H9 (cell line): ENCODE results near the gene NHSL2. TPM values are rescaled to one million over a fixed set of nuclear protein-coding genes. Genes with fewer than 3 reads are reported as not detected.

Experiments used
- DNase-seq: peaks from one replicate; pipeline ENCODE4 v3.0.0-alpha.2; 2017
- H2AFZ ChIP-seq: one replicate; pipeline ENCODE4 v1.6.1; 2013; ENCODE audit warnings: mild to moderate bottlenecking, low read length, control low read depth, moderate library complexity
- H2AK5ac ChIP-seq: 2 replicates; pipeline ENCODE4 v1.6.1; 2013; ENCODE audit warnings: low read length, control low read depth, mixed read lengths; ENCODE audit not compliant: insufficient read length
- H2BK120ac ChIP-seq: one replicate; pipeline ENCODE4 v1.6.1; 2013; ENCODE audit warnings: low read depth, mild to moderate bottlenecking, low read length, control low read depth, inconsistent platforms; ENCODE audit not compliant: poor library complexity, severe bottlenecking
- H2BK12ac ChIP-seq: 2 replicates; pipeline ENCODE4 v1.6.1; 2013; ENCODE audit warnings: low read length, control low read depth, mixed read lengths, low read depth; ENCODE audit not compliant: insufficient read length
- H2BK15ac ChIP-seq: 2 replicates; pipeline ENCODE4 v1.6.1; 2013; ENCODE audit warnings: low read depth, low read length, control low read depth
- H2BK20ac ChIP-seq: one replicate; pipeline ENCODE4 v1.6.1; 2013; ENCODE audit warnings: low read depth, mild to moderate bottlenecking, low read length, control low read depth, inconsistent platforms; ENCODE audit not compliant: poor library complexity, severe bottlenecking
- H2BK5ac ChIP-seq: 2 replicates; pipeline ENCODE4 v1.6.1; 2013; ENCODE audit warnings: low read length, control low read depth, mixed read lengths; ENCODE audit not compliant: insufficient read length
- H3K14ac ChIP-seq: 2 replicates; pipeline ENCODE4 v1.6.1; 2013; ENCODE audit warnings: low read length, control low read depth; ENCODE audit not compliant: insufficient read depth
- H3K18ac ChIP-seq: 2 replicates; pipeline ENCODE4 v1.6.1; 2013; ENCODE audit warnings: low read depth, mild to moderate bottlenecking, mixed read lengths, low read length, control low read depth; ENCODE audit not compliant: insufficient read length
- H3K23ac ChIP-seq: 2 replicates; pipeline ENCODE4 v1.6.1; 2013; ENCODE audit warnings: low read length, control low read depth, mixed read lengths, low read depth; ENCODE audit not compliant: insufficient read length
- H3K23me2 ChIP-seq: 2 replicates; pipeline ENCODE4 v1.6.1; 2013; ENCODE audit warnings: low read depth, mild to moderate bottlenecking, mixed read lengths, low read length, control low read depth; ENCODE audit not compliant: insufficient read length, poor library complexity, severe bottlenecking
- H3K27ac ChIP-seq: 2 replicates; pipeline ENCODE4 v1.5.1; 2013; ENCODE audit warnings: low read length, control low read depth, mixed read lengths, low read depth; ENCODE audit not compliant: insufficient read length
- H3K27me3 ChIP-seq: 2 replicates; pipeline ENCODE4 v1.6.1; 2013; ENCODE audit warnings: low read length, control low read depth, inconsistent platforms; ENCODE audit not compliant: insufficient read depth
- H3K4ac ChIP-seq: 2 replicates; pipeline ENCODE4 v1.6.1; 2013; ENCODE audit warnings: low read depth, mild to moderate bottlenecking, control low read depth, inconsistent platforms, low read length, moderate library complexity
- H3K4me1 ChIP-seq: 2 replicates; pipeline ENCODE4 v1.6.1; 2013; ENCODE audit warnings: low read length, control low read depth, inconsistent platforms; ENCODE audit not compliant: insufficient read depth
- H3K4me2 ChIP-seq: 2 replicates; pipeline ENCODE4 v1.6.1; 2013; ENCODE audit warnings: low read length, control low read depth, mixed read lengths; ENCODE audit not compliant: insufficient read length, insufficient read depth
- H3K56ac ChIP-seq: 2 replicates; pipeline ENCODE4 v1.6.1; 2013; ENCODE audit warnings: low read depth, mild to moderate bottlenecking, mixed read lengths, low read length, control low read depth; ENCODE audit not compliant: insufficient read length
- H3K79me1 ChIP-seq: 2 replicates; pipeline ENCODE4 v1.6.1; 2013; ENCODE audit warnings: low read depth, mild to moderate bottlenecking, moderate library complexity, low read length, control low read depth, inconsistent platforms; ENCODE audit not compliant: insufficient read depth, poor library complexity, severe bottlenecking
- H3K79me2 ChIP-seq: 2 replicates; pipeline ENCODE4 v1.6.1; 2013; ENCODE audit warnings: low read length, control low read depth, inconsistent platforms; ENCODE audit not compliant: insufficient read depth
- H3K9ac ChIP-seq: 2 replicates; pipeline ENCODE4 v1.6.1; 2013; ENCODE audit warnings: low read length, control low read depth, mixed read lengths; ENCODE audit not compliant: insufficient read length; ENCODE audit errors: extremely low read depth
- H3K9me3 ChIP-seq: one replicate; pipeline ENCODE4 v1.6.1; 2013; ENCODE audit warnings: low read depth, low read length, inconsistent platforms; ENCODE audit not compliant: control insufficient read depth
- H3T11ph ChIP-seq: one replicate; pipeline ENCODE4 v1.6.1; 2013; ENCODE audit warnings: mild to moderate bottlenecking, low read length, control low read depth, inconsistent platforms
- H4K20me1 ChIP-seq: one replicate; pipeline ENCODE4 v1.6.1; 2013; ENCODE audit not compliant: control insufficient read depth, insufficient read length, insufficient read depth
- H4K5ac ChIP-seq: 2 replicates; pipeline ENCODE4 v1.6.1; 2013; ENCODE audit warnings: low read depth, mild to moderate bottlenecking, mixed read lengths, low read length, control low read depth; ENCODE audit not compliant: insufficient read length
- H4K8ac ChIP-seq: replicated peaks from 2 replicates; pipeline ENCODE4 v1.6.1; 2013; ENCODE audit warnings: low read length, control low read depth, mixed read lengths, low read depth; ENCODE audit not compliant: insufficient read length
- H4K91ac ChIP-seq: 2 replicates; pipeline ENCODE4 v1.6.1; 2013; ENCODE audit warnings: low read depth, mild to moderate bottlenecking, moderate library complexity, mixed read lengths, low read length, control low read depth; ENCODE audit not compliant: insufficient read length
- H3K27ac Mint-ChIP-seq, 3 experiments: 2 replicates in 2 of 3; 3 replicates in 1 of 3; pipeline ENCODE4 v1.8.0; 2020 to 2021; ENCODE audit warnings: mixed read lengths in 3 of 3, mild to moderate bottlenecking in 1 of 3, moderate library complexity in 1 of 3
- H3K27me3 Mint-ChIP-seq: 2 replicates; pipeline ENCODE4 v1.8.0; 2021; ENCODE audit warnings: low read depth, mild to moderate bottlenecking, moderate library complexity, mixed read lengths
- H3K36me3 Mint-ChIP-seq, 3 experiments: 2 replicates in 2 of 3; 3 replicates in 1 of 3; pipeline ENCODE4 v1.8.0; 2020 to 2021; ENCODE audit warnings: low read depth in 3 of 3, mixed read lengths in 3 of 3; ENCODE audit not compliant: insufficient read depth in 1 of 3
- H3K4me1 Mint-ChIP-seq, 2 experiments: 2 replicates each; pipeline ENCODE4 v1.8.0; 2020; ENCODE audit warnings: mixed read lengths in 2 of 2
- H3K4me3 Mint-ChIP-seq, 2 experiments: 2 replicates in 1 of 2; 3 replicates in 1 of 2; pipeline ENCODE4 v1.8.0; 2020 to 2021; ENCODE audit warnings: mild to moderate bottlenecking in 2 of 2, mixed read lengths in 2 of 2, moderate library complexity in 1 of 2
- H3K9me3 Mint-ChIP-seq, 2 experiments: 2 replicates in 1 of 2; 3 replicates in 1 of 2; pipeline ENCODE4 v1.8.0; 2020; ENCODE audit warnings: mild to moderate bottlenecking in 2 of 2, mixed read lengths in 2 of 2, moderate library complexity in 1 of 2
- CTCF ChIP-seq: fragments of 200-600 bp; sonication (generic); conservative IDR thresholded peaks from 3 replicates; pipeline ENCODE4 v1.8.0; 2021; ENCODE audit warnings: antibody characterized with exemption, mild to moderate bottlenecking
- WGBS: extraction: QIAGEN DNeasy Blood & Tissue Kit; methylation state at CpG from one replicate; pipeline ENCODE4 v1.1.7; 2013; ENCODE audit warnings: missing lambda C conversion rate, low lambda C conversion rate, mixed read lengths; ENCODE audit not compliant: insufficient read length; ENCODE audit errors: extremely low coverage; 5-methylcytosine and 5-hydroxymethylcytosine counted together
- total RNA-seq: library from RNA; stranded (reverse); gene quantifications from 2 replicates; pipeline ENCODE4 v1.2.1, GENCODE V29; 2021

The NHSL2 gene
- total RNA-seq, 1 experiment from 2014 or later, result 6.4 TPM

- no peak overlapping the region for H2BK15ac ChIP-seq
- H3K4me1 ChIP-seq, result no peaks in the 10 kb centered on the region
- H2BK5ac ChIP-seq, result no peak overlapping the region
- TF ChIP-seq CTCF, result no peak
- H3K79me2 ChIP-seq, result no peaks in the 10 kb centered on the region
- no peaks in the 10 kb centered on the region for H3K23me2 ChIP-seq
- WGBS, result no CpG with 5 or more reads among the region's 3 CpGs
- Mint-ChIP-seq H3K9me3 (peaks cover 67 to 75% of the 10 kb centered on the region in 2 experiments), H3K4me1 (peaks cover 2 to 3% of the 10 kb centered on the region in 2 experiments; a peak in 1 of 4 replicates), H3K27me3 (no peaks in the 10 kb centered on the region), H3K36me3 (peaks cover 0 to 9% (median 4%) of the 10 kb centered on the region in 3 experiments; a peak in 5 of 7 replicates), H3K4me3 (no peak overlapping the region), H3K27ac (no peak overlapping the region)
- no peak overlapping the region for H3K18ac ChIP-seq
- no peak overlapping the region for H3K23ac ChIP-seq
- no peak overlapping the region for H3K4ac ChIP-seq
- no peak overlapping the region for H3T11ph ChIP-seq
- no peaks in the 10 kb centered on the region; the same call in 1 of the 2 replicates for H3K27me3 ChIP-seq
- H2BK120ac ChIP-seq, result no peak overlapping the region
- no peak overlapping the region for H4K91ac ChIP-seq
- H3K9me3 ChIP-seq, result no peaks in the 10 kb centered on the region
- H3K14ac ChIP-seq, result no peak overlapping the region
- H2AK5ac ChIP-seq, result no peak overlapping the region
- H3K9ac ChIP-seq, result no peak overlapping the region
- H3K4me2 ChIP-seq, result no peak overlapping the region
- H2AFZ ChIP-seq, result no peak overlapping the region
- no peaks in the 10 kb centered on the region for H3K79me1 ChIP-seq
- no peak overlapping the region for H2BK20ac ChIP-seq
- no peak overlapping the region for H3K27ac ChIP-seq
- peak; percentile 1 for DNase-seq
- H4K8ac ChIP-seq, result no peak overlapping the region
- no peaks in the 10 kb centered on the region for H4K20me1 ChIP-seq
- no peak overlapping the region for H2BK12ac ChIP-seq
- no peak overlapping the region for H4K5ac ChIP-seq
- no peak overlapping the region for H3K56ac ChIP-seq
Observed at GRCh38 chrX:72030431-72030830, 119.8 kb downstream of the NHSL2 start.
